Erythroblast (primary cell): ENCODE measurements around the gene DNAI2.

Experiments used
- GATA1 ChIP-seq: IDR thresholded peaks from 2 replicates; pipeline ENCODE4 v1.6.1; 2011; ENCODE audit warnings: low read depth, mild to moderate bottlenecking, control low read depth, low read length, moderate library complexity
- POLR2A ChIP-seq: IDR thresholded peaks from 2 replicates; pipeline ENCODE4 v1.6.1; 2011; ENCODE audit warnings: mild to moderate bottlenecking, low read length

GRCh38 chr17:74351552-74352210 is 77.6 kb downstream of the DNAI2 start:
- no peak for TF ChIP-seq POLR2A
- no peak for TF ChIP-seq GATA1
